Measurements from ENCODE around the gene MLLT11. TPM values are rescaled to one million over a fixed set of nuclear protein-coding genes. Genes with fewer than 3 reads are reported as not detected.

The MLLT11 gene
- total RNA-seq, 1 donor from 2014 or later = 34.1 TPM

DNA sequence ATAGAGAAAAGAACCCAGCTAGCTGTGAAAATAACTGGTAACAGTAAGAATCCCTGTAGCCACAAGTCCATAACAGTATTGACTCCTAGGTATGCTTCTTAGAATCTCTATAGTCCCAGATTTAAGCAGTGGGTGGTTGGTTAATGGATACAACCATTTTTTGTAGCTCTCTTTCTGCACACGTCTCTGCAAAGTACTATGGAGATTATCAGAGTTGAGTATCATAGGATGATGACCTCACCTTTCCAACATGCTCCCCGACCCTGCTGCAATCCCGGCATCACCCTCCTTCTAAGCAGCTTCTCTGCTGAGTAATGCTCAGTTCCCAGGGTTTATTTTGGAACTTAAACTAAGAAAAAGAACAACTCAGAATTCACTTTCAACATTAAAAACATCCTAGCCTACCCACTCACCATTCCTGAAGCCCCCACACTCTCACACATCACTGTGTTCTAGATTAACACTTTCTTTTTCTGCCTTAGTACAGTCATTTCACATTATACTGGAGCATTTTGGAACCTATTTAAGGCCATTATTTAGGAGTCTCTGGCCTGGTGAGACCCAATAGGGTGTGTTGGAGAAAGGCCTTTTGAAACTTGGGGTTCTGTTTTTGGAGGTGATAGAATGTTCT lies 2.7 kb downstream of the MLLT11 start:
- Histone ChIP-seq H3K36me3 (no peaks in the 10 kb centered on the region), H3K9me3 (replicated peaks) (no peaks in the 10 kb centered on the region), H3K4me1 (peaks cover 28% of the 10 kb centered on the region), H3K27ac (replicated peaks) (peak overlapping the region; percentile 2), H3K27me3 (ENCODE audit: low read depth) (no peaks in the 10 kb centered on the region), H3K4me3 (no peak overlapping the region)
- intact Hi-C loops (cut with micrococcal nuclease) = loop anchor here (10.0 kb wide), 1 partner anchor 58 kb away; the partner anchor contains the start of genes MINDY1 and PRUNE1
- TF ChIP-seq, protein P1, sequence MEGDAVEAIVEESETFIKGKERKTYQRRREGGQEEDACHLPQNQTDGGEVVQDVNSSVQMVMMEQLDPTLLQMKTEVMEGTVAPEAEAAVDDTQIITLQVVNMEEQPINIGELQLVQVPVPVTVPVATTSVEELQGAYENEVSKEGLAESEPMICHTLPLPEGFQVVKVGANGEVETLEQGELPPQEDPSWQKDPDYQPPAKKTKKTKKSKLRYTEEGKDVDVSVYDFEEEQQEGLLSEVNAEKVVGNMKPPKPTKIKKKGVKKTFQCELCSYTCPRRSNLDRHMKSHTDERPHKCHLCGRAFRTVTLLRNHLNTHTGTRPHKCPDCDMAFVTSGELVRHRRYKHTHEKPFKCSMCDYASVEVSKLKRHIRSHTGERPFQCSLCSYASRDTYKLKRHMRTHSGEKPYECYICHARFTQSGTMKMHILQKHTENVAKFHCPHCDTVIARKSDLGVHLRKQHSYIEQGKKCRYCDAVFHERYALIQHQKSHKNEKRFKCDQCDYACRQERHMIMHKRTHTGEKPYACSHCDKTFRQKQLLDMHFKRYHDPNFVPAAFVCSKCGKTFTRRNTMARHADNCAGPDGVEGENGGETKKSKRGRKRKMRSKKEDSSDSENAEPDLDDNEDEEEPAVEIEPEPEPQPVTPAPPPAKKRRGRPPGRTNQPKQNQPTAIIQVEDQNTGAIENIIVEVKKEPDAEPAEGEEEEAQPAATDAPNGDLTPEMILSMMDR (IDR thresholded peaks at IDR 0.05; ENCODE audit: borderline replicate concordance) = no peak
- no peak for DNase-seq

DNA sequence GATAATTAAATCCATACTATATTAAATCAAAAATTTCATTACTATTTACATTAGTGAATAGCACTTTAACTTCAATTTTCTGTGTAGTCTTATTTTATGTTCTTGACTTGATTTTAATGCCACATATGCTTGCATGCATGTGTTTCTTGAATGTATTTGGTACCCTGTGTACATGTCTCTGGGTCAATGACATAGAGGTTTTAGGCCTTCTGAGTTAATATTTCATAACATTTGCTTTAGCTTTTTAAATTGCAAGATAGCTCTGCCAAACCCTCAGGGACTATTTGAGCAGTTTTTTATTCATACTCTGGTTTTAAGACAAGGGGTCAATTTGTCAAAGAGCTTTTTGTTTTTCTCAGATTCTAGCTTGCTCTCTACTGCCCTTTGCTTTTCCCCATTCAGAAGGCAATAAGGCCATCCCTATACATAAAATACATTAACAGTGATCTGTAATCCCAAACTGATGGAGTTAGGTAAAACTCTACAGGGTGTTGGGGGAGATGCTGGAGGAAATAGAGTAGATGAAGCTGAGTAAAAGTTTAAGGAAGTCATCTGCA lies 5.0 kb downstream of the MLLT11 start:
- H3K27ac ChIP-seq (replicated peaks) = no peak overlapping the region
- intact Hi-C loops (cut with micrococcal nuclease) = loop anchor here (10.0 kb wide), 1 partner anchor 60 kb away; the partner anchor contains the start of genes MINDY1 and PRUNE1
- TF ChIP-seq, protein P1 (IDR thresholded peaks at IDR 0.05; ENCODE audit: borderline replicate concordance) = no peak

DNA sequence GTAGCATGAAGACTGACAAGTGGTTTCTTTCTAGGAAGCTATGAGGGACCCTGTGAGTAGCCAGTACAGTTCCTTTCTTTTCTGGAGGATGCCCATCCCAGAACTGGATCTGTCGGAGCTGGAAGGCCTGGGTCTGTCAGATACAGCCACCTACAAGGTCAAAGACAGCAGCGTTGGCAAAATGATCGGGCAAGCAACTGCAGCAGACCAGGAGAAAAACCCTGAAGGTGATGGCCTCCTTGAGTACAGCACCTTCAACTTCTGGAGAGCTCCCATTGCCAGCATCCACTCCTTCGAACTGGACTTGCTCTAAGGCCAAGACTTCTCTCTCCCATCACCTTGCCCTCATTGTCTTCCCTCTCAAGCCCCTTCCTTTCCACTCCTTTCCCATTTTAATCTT lies 7.0 kb downstream of the MLLT11 start:
- Histone ChIP-seq H3K36me3 (no peaks in the 10 kb centered on the region), H3K9me3 (replicated peaks) (no peaks in the 10 kb centered on the region), H3K4me3 (no peak overlapping the region), H3K27ac (replicated peaks) (no peak overlapping the region), H3K4me1 (peaks cover 24% of the 10 kb centered on the region), H3K27me3 (ENCODE audit: low read depth) (no peaks in the 10 kb centered on the region)
- no peak for DNase-seq
- TF ChIP-seq, protein P1 (IDR thresholded peaks at IDR 0.05; ENCODE audit: borderline replicate concordance) = no peak
- intact Hi-C loops (cut with micrococcal nuclease) = loop anchor here (10.0 kb wide), 1 partner anchor 62 kb away; the partner anchor contains the start of genes MINDY1 and PRUNE1

More for the DNA sequence above, 5.0 kb downstream of the MLLT11 start:
- no peaks in the 10 kb centered on the region for H3K36me3 ChIP-seq
- no peak for DNase-seq
- H3K9me3 ChIP-seq (replicated peaks) = no peaks in the 10 kb centered on the region
- H3K4me1 ChIP-seq = peaks cover 15% of the 10 kb centered on the region
- no peak overlapping the region for H3K4me3 ChIP-seq
- no peaks in the 10 kb centered on the region for H3K27me3 ChIP-seq (ENCODE audit: low read depth)

DNA sequence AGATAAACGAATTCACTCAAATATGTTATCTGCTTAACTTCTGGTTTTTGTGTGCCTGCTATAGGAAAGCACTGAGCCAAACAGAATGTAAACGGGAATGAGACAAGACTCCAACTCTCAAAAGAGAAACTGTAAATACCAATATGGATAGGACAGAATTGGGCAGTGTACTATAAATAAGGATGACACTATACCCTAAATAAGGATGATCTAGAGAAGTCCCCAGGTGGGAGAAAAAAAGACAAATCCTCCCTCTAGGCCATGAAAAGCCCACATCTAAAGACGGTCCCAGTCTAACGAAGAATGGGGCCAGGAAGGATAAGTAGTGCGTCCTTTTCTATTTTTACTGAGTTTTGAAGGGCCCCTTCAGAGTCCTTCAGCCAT lies 8.9 kb downstream of the MLLT11 start:
- no peak for DNase-seq
- Histone ChIP-seq H3K27ac (replicated peaks) (peak overlapping the region; percentile 99), H3K27me3 (ENCODE audit: low read depth) (no peaks in the 10 kb centered on the region), H3K9me3 (replicated peaks) (no peaks in the 10 kb centered on the region), H3K4me1 (peaks cover 26% of the 10 kb centered on the region), H3K4me3 (no peak overlapping the region), H3K36me3 (peaks cover 12% of the 10 kb centered on the region)
- TF ChIP-seq, protein P1 (IDR thresholded peaks at IDR 0.05; ENCODE audit: borderline replicate concordance) = no peak
- intact Hi-C loops (cut with micrococcal nuclease) = loop anchor here (10.0 kb wide), 1 partner anchor 64 kb away; the partner anchor contains the start of genes MINDY1 and PRUNE1

DNA sequence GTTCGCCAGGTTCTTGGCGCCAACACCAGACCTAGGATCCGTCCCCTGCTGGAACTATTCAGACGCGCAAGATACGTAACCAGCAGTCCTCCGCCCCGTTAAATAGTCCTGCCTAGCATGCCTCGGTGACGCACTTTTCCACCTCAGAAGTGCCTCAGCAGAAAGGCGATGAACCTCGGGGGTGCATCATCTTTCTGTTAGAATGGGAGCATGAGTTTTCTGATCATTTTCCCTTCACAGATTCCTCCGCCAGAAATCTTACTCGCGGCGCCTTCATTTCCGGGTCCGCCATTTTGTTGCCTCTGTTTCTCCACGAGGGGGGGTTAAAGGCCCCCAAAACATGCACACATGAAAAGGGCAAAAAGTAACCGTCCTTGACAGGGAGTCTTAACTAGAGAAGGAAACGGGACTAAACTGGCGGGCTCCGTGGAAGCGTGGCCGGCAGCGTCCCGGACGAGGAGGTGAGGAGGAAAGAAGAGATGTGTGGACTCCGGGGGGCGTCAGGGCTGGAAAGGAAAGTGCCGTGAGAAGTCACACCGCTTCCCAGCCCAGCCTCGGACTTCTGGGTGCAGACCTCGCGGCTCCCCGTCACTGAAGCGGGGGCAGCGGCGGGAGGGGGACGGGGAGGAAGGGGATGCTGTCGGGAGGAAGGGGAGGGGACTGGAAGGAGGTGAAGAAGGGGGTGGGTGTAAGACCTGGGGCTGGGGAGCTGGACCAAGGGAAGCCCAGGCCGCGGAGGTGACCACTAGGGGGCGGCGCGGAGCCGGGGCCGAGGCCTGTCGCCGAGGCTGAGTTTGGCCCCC lies 10.5 kb downstream of the MLLT11 start, which contains the start of gene GABPB2:
Gene GABPB2 (plus strand): TSS at position 288 of the 803 bp plus-strand sequence. CDS start 17,429 bp downstream, outside the sequence.
- H3K27me3 ChIP-seq (ENCODE audit: low read depth) = no peaks in the 10 kb centered on the region
- H3K9me3 ChIP-seq (replicated peaks) = no peaks in the 10 kb centered on the region
- DNase-seq = peak; percentile 93
- H3K27ac ChIP-seq (replicated peaks) = peak within 1 kb of the TSS; percentile 99
- peak within 1 kb of the TSS; percentile 80 for H3K4me3 ChIP-seq
- H3K4me1 ChIP-seq = peaks cover 26% of the 10 kb centered on the region
- H3K36me3 ChIP-seq = peaks cover 23% of the 10 kb centered on the region
- intact Hi-C loops (cut with micrococcal nuclease) = no loop called here
- TF ChIP-seq, protein P1 (IDR thresholded peaks at IDR 0.05; ENCODE audit: borderline replicate concordance) = peak; percentile 94
